HG02884 (cell line): Measurements from ENCODE around the gene NDUFAF4.

Experiments used
- ATAC-seq: cut with Tn5 transposase; IDR thresholded peaks from one replicate; pipeline ENCODE4 v1.9.1; 2021; ENCODE audit warnings: mild to moderate bottlenecking, moderate library complexity; ENCODE audit not compliant: unreplicated experiment

Gene NDUFAF4

GRCh38 chr6:96897396-96898240, at the start of gene NDUFAF4:
Gene NDUFAF4, minus strand, starts transcription at chr6:96897891. Its CDS starts 90 bp downstream, at chr6:96897801.
- peak; percentile 84 for ATAC-seq

GRCh38 chr6:96947055-96947454, 49.4 kb upstream of the NDUFAF4 start:
- peak; percentile 80 for ATAC-seq

- no peak for ATAC-seq
Measured at GRCh38 chr6:96943555-96944215, 46.0 kb upstream of the NDUFAF4 start.

- ATAC-seq: no peak
Measured at GRCh38 chr6:96942676-96943075, 45.0 kb upstream of the NDUFAF4 start.

- ATAC-seq: no peak
Measured at GRCh38 chr6:96940322-96940721, 42.6 kb upstream of the NDUFAF4 start.

GRCh38 chr6:96939007-96939805, 41.5 kb upstream of the NDUFAF4 start:
- ATAC-seq: no peak

GRCh38 chr6:96934087-96934486, 36.4 kb upstream of the NDUFAF4 start:
- no peak for ATAC-seq

GRCh38 chr6:96931198-96931597, 33.5 kb upstream of the NDUFAF4 start:
- ATAC-seq: no peak

- no peak for ATAC-seq
Measured at GRCh38 chr6:96929741-96930140, 32.0 kb upstream of the NDUFAF4 start.

- no peak for ATAC-seq
Measured at GRCh38 chr6:96927660-96928059, 30.0 kb upstream of the NDUFAF4 start.

- ATAC-seq: no peak
Measured at GRCh38 chr6:96926425-96926824, 28.7 kb upstream of the NDUFAF4 start.

- no peak for ATAC-seq
Measured at GRCh38 chr6:96925290-96925687, 27.6 kb upstream of the NDUFAF4 start.

GRCh38 chr6:96923871-96924493, 26.3 kb upstream of the NDUFAF4 start:
- ATAC-seq: peak; percentile 81

GRCh38 chr6:96923400-96923799, 25.7 kb upstream of the NDUFAF4 start:
- ATAC-seq: no peak

GRCh38 chr6:96917098-96917497, 19.4 kb upstream of the NDUFAF4 start:
- ATAC-seq: no peak

GRCh38 chr6:96913621-96914020, 15.9 kb upstream of the NDUFAF4 start:
- ATAC-seq: no peak

- no peak for ATAC-seq
Measured at GRCh38 chr6:96911751-96912150, 14.1 kb upstream of the NDUFAF4 start.

- no peak for ATAC-seq
Measured at GRCh38 chr6:96911171-96911570, 13.5 kb upstream of the NDUFAF4 start.

GRCh38 chr6:96909811-96910210, 12.1 kb upstream of the NDUFAF4 start:
- ATAC-seq: no peak

GRCh38 chr6:96907498-96907897, 9.8 kb upstream of the NDUFAF4 start:
- peak; percentile 98 for ATAC-seq

- no peak for ATAC-seq
Measured at GRCh38 chr6:96900873-96901272, 3.2 kb upstream of the NDUFAF4 start.
